Heart left ventricle (tissue), 16 donors: ENCODE measurements around the gene CTXN1. TPM values are rescaled to one million over a fixed set of nuclear protein-coding genes. Genes with fewer than 3 reads are reported as not detected.
A peak's percentile ranks its signal among the peaks of the same experiment; 100 is the strongest.
"Not testable (repeated sequence)": the region's sequence is repeated elsewhere in the genome, so short reads cannot be mapped to it uniquely, and the experiment has no call there.

ENCODE experiments used
- ATAC-seq, 4 donors: fragments of 200-7000 bp; cut with Tn5 transposase; one replicate each; pipeline ENCODE4 v1.9.1; 2020 to 2022; ENCODE audit warnings: moderate library complexity in 4 of 4, mild to moderate bottlenecking in 3 of 4, moderate number of reproducible peaks in 1 of 4
- DNase-seq, 5 donors: peaks; one replicate each; pipeline ENCODE4 v3.0.0-alpha.2; 2020
- H3K27ac ChIP-seq, 12 donors: fragments of 200-600 bp; sonication (generic) in 4 of 12; one replicate each; pipeline versions ENCODE4 v1.5.0 to v1.8.0; 2016 to 2022; ENCODE audit warnings: mild to moderate bottlenecking in 2 of 12
- H3K27me3 ChIP-seq, 9 donors: fragments of 200-600 bp; sonication (generic) in 2 of 9; one replicate each; pipeline versions ENCODE4 v1.5.1 to v1.8.0; 2016 to 2022; ENCODE audit warnings: mild to moderate bottlenecking in 3 of 9
- H3K36me3 ChIP-seq, 9 donors: fragments of 200-600 bp; sonication (generic) in 2 of 9; one replicate each; pipeline versions ENCODE4 v1.5.0 to v1.8.0; 2018 to 2022; ENCODE audit warnings: mild to moderate bottlenecking in 2 of 9
- H3K4me1 ChIP-seq, 12 donors: fragments of 200-600 bp; sonication (generic) in 4 of 12; one replicate each; pipeline versions ENCODE4 v1.5.0 to v1.8.0; 2016 to 2022; ENCODE audit warnings: mild to moderate bottlenecking in 3 of 12
- H3K4me3 ChIP-seq, 12 donors: fragments of 200-600 bp; sonication (generic) in 4 of 12; one replicate each; pipeline versions ENCODE4 v1.5.0 to v1.8.0; 2017 to 2022; ENCODE audit warnings: mild to moderate bottlenecking in 9 of 12, moderate library complexity in 4 of 12
- H3K9me3 ChIP-seq, 12 donors: fragments of 200-600 bp; sonication (generic) in 4 of 12; one replicate each; pipeline versions ENCODE4 v1.5.0 to v1.8.0; 2016 to 2022; ENCODE audit warnings: mild to moderate bottlenecking in 1 of 12
- POLR2A ChIP-seq, 2 donors: fragments of 450-650 bp; IDR thresholded peaks; one replicate each; pipeline ENCODE4 v1.6.1; 2017; ENCODE audit warnings: antibody characterized with exemption in 2 of 2, mild to moderate bottlenecking in 2 of 2, moderate library complexity in 2 of 2
- WGBS, 4 donors: extraction: QIAGEN DNeasy Blood & Tissue Kit in 2 of 4; methylation state at CpG; one replicate each; pipeline versions ENCODE4 v1.1.5 to v1.1.7; 2013 to 2018; 5-methylcytosine and 5-hydroxymethylcytosine counted together
- intact Hi-C, 10 donors: fragments of 100-400 bp; cut with DNase I; formaldehyde crosslinking; loops; one replicate each; pipeline versions ENCODE4 v1.11.1 to v1.14.2; 2022
- polyA plus RNA-seq, 2 donors: library from polyadenylated mRNA; stranded (reverse); fragments of 200-250 nt; gene quantifications; one replicate each; pipeline ENCODE4 v1.2.3, GENCODE V29; 2013
- total RNA-seq, 9 donors: library from RNA; depleted of rRNA in 2 of 9; stranded (reverse); fragments of >200 nt in 2 of 9; fragmentation: NEBNext Ultra II Directional in 3 of 9; extraction: Animal tissue kit (Norgen Biotek cat#: 25700) in 3 of 9; gene quantifications; one replicate each; pipeline versions ENCODE4 v1.1.0 to v1.2.4, GENCODE V29; 2016 to 2023
- TF ChIP-seq, protein P1 (sequence below), 12 donors: fragments of 200-600 bp; sonication (generic) in 4 of 12; IDR thresholded peaks; one replicate each; pipeline versions ENCODE4 v1.5.0 to v1.8.0; 2018 to 2022; ENCODE audit warnings: antibody characterized with exemption in 12 of 12, mild to moderate bottlenecking in 5 of 12
- donor health status: ischemic (EF 13 %, LVEDD 7.1; RV severe dilation, severe dysfunction).
- donor health status: healthy with polysubstance abuse.
- donor health status: DM: no; HTN: yes; CAD: no.
- donor health status: DM: no; HTN: no; CAD: no.
- donor health status: ischemic (EF 25% LVEDD 6.9; RV normal size, moderate dysfunction).
- donor health status: ischemic (EF 25% LVEDD 5.7; RV mildly dilated, moderate dysfunction).
- donor health status: healthy.
- donor health status: DM: yes; HTN: yes; CAD: no.
- donor health status: ischemic (EF 35%, LVEDD 5.7; RV mildly dilated, moderate dysfunction).
- donor health status: nonischemic (EF 11% LVEDD 7.7; RV severe dilation, severe dysfunction).
- donor health status: DM: yes; HTN: yes; CAD: no.
- donor health status: PGD.
- donor health status: ischemic (EF 29% LVEDD 5.4; RV normal size, mild dysfunction).
- donor health status: nonischemic (EF 23%, LVEDD 6.1; RV moderate dilation, normal function).

CTXN1 gene
- total and polyA plus RNA-seq, 11 donors: 0.21 to 3.3 (median 0.48) TPM; not detected in 3

- peak; percentile 32 to 75 (median 68) for ATAC-seq
- intact Hi-C loops: loop anchor here in 6 of 10 donors (1.0 to 5.0 kb wide), 4 partner anchors 15 to 68 kb away; partner anchors contain the start of gene MAP2K7 (in 2 of the 6)
- peak within 1 kb of the TSS; percentile 52 to 98 (median 79) for H3K4me3 ChIP-seq
- peaks cover 0 to 19% (median 14%) of the 10 kb centered on the region in 9 donors for H3K36me3 ChIP-seq
- 6 to 29% (median 11%) methylated on average over 29 to 62 of the region's 62 CpGs for WGBS, 4 donors
- peak within 1 kb of the TSS; percentile 70 to 97 (median 90) for H3K27ac ChIP-seq
- peak; percentile 96 to 98 (median 98) for DNase-seq
- no peaks in the 10 kb centered on the region for H3K9me3 ChIP-seq
- peaks cover 16 to 46% (median 32%) of the 10 kb centered on the region in 9 donors for H3K27me3 ChIP-seq
- peaks cover 5 to 63% (median 38%) of the 10 kb centered on the region in 12 donors for H3K4me1 ChIP-seq
- TF ChIP-seq, protein P1, sequence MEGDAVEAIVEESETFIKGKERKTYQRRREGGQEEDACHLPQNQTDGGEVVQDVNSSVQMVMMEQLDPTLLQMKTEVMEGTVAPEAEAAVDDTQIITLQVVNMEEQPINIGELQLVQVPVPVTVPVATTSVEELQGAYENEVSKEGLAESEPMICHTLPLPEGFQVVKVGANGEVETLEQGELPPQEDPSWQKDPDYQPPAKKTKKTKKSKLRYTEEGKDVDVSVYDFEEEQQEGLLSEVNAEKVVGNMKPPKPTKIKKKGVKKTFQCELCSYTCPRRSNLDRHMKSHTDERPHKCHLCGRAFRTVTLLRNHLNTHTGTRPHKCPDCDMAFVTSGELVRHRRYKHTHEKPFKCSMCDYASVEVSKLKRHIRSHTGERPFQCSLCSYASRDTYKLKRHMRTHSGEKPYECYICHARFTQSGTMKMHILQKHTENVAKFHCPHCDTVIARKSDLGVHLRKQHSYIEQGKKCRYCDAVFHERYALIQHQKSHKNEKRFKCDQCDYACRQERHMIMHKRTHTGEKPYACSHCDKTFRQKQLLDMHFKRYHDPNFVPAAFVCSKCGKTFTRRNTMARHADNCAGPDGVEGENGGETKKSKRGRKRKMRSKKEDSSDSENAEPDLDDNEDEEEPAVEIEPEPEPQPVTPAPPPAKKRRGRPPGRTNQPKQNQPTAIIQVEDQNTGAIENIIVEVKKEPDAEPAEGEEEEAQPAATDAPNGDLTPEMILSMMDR (IDR thresholded peaks at IDR 0.05): peak in 2 of 12 donors; percentile 10 to 14
- peak in 1 of 2 donors; percentile 74 for TF ChIP-seq POLR2A (IDR thresholded peaks at IDR 0.05)
These were observed 6.1 kb downstream of the CTXN1 start, which contains the start of gene SNAPC2 for GRCh38 chr19:7919610-7920518. SNAPC2 (plus strand) TSS chr19:7920338; CDS start chr19:7920367, 29 bp downstream.

- Histone ChIP-seq H3K27me3 (peaks cover 16 to 51% (median 33%) of the 10 kb centered on the region in 9 donors), H3K4me1 (peaks cover 5 to 64% (median 37%) of the 10 kb centered on the region in 12 donors), H3K27ac (peak overlapping the region in 2 of 12 donors; percentile 89 to 96), H3K9me3 (no peaks in the 10 kb centered on the region), H3K4me3 (peak overlapping the region in 6 of 12 donors; percentile 57 to 89 (median 69)), H3K36me3 (peaks cover 0 to 19% (median 14%) of the 10 kb centered on the region in 9 donors)
- 39 to 66% (median 51%) methylated on average over 25 to 42 of the region's 42 CpGs for WGBS, 4 donors
- DNase-seq: peak in 1 of 5 donors; percentile 68
- no peak for ATAC-seq
- intact Hi-C loops: loop anchor here in 1 of 10 donors (2.0 kb wide), 1 partner anchor 14 kb away; no protein-coding TSS in a partner anchor
- TF ChIP-seq, protein P1 (IDR thresholded peaks at IDR 0.05): no peak
- TF ChIP-seq POLR2A (IDR thresholded peaks at IDR 0.05): no peak
These were observed 7.1 kb downstream of the CTXN1 start for GRCh38 chr19:7918615-7919421.

GRCh38 chr19:7918062-7918614 is 7.8 kb downstream of the CTXN1 start:
- not testable (repeated sequence) for ATAC-seq, H3K9me3 ChIP-seq, DNase-seq
- H3K4me1 ChIP-seq: peaks cover 5 to 64% (median 37%) of the 10 kb centered on the region in 12 donors
- intact Hi-C loops: loop anchor here in 1 of 10 donors (2.0 kb wide), 1 partner anchor 13 kb away; no protein-coding TSS in a partner anchor
- WGBS, 4 donors: 29 to 44% (median 32%) methylated on average over 29 of the region's 29 CpGs
- H3K36me3 ChIP-seq: peaks cover 0 to 17% (median 14%) of the 10 kb centered on the region in 9 donors
- peak overlapping the region in 11 of 12 donors; percentile 15 to 56 (median 39) for H3K4me3 ChIP-seq
- peak overlapping the region in 7 of 12 donors; percentile 24 to 84 (median 75) for H3K27ac ChIP-seq
- H3K27me3 ChIP-seq: peaks cover 16 to 51% (median 33%) of the 10 kb centered on the region in 9 donors
